Astrocyte (in vitro differentiated cells and primary cell): Measurements from ENCODE around the gene DENND2A. TPM values are rescaled to one million over a fixed set of nuclear protein-coding genes. Genes with fewer than 3 reads are reported as not detected.

ENCODE experiments used
- DNase-seq: peaks from one replicate; pipeline ENCODE4 v3.0.0-alpha.2; 2010; ENCODE audit warnings: low read depth
- FAIRE-seq: peaks from 2 replicates; lab custom pipeline; 2011; peaks lifted over from hg19 to GRCh38; lab: Jason Lieb, UNC
- H2AFZ ChIP-seq: 2 replicates; pipeline ENCODE4 v1.6.0; 2012; ENCODE audit warnings: low read depth, low read length, inconsistent platforms
- H3K27ac ChIP-seq: 2 replicates; pipeline ENCODE4 v1.5.1; 2011; ENCODE audit warnings: low read depth, low read length, inconsistent platforms
- H3K27me3 ChIP-seq: 2 replicates; pipeline ENCODE4 v1.6.0; 2011; ENCODE audit warnings: low read length, inconsistent platforms; ENCODE audit not compliant: insufficient read depth
- H3K36me3 ChIP-seq: 2 replicates; pipeline ENCODE4 v1.5.1; 2011; ENCODE audit warnings: low read length, inconsistent platforms; ENCODE audit not compliant: insufficient read depth
- H3K4me1 ChIP-seq: 2 replicates; pipeline ENCODE4 v1.5.1; 2011; ENCODE audit warnings: low read length, inconsistent platforms; ENCODE audit not compliant: insufficient read depth
- H3K4me2 ChIP-seq: 2 replicates; pipeline ENCODE4 v1.6.0; 2012; ENCODE audit warnings: low read length, inconsistent platforms
- H3K4me3 ChIP-seq: 2 replicates; pipeline ENCODE4 v1.5.1; 2011; ENCODE audit warnings: low read depth, mild to moderate bottlenecking, low read length, inconsistent platforms; ENCODE audit not compliant: insufficient read depth
- H3K79me2 ChIP-seq: 2 replicates; pipeline ENCODE4 v1.6.0; 2012; ENCODE audit warnings: mild to moderate bottlenecking, low read length, inconsistent platforms; ENCODE audit not compliant: insufficient read depth
- H3K9ac ChIP-seq: 2 replicates; pipeline ENCODE4 v1.6.0; 2012; ENCODE audit warnings: mild to moderate bottlenecking, low read length, inconsistent platforms
- H3K9me3 ChIP-seq: 2 replicates; pipeline ENCODE4 v1.5.1; 2012; ENCODE audit warnings: low read depth, mild to moderate bottlenecking, low read length, inconsistent platforms; ENCODE audit not compliant: insufficient read depth
- H4K20me1 ChIP-seq: 2 replicates; pipeline ENCODE4 v1.6.0; 2012; ENCODE audit warnings: low read length, inconsistent platforms; ENCODE audit not compliant: insufficient read depth
- H3K27ac Mint-ChIP-seq: one replicate; pipeline ENCODE4 v1.8.0; 2021; ENCODE audit warnings: mild to moderate bottlenecking, mixed read lengths; ENCODE audit not compliant: unreplicated experiment
- H3K27me3 Mint-ChIP-seq: one replicate; pipeline ENCODE4 v1.8.0; 2021; ENCODE audit warnings: low read depth, mixed read lengths; ENCODE audit not compliant: unreplicated experiment
- H3K36me3 Mint-ChIP-seq: one replicate; pipeline ENCODE4 v1.8.0; 2021; ENCODE audit warnings: low read depth, mixed read lengths; ENCODE audit not compliant: unreplicated experiment
- H3K4me1 Mint-ChIP-seq: one replicate; pipeline ENCODE4 v1.8.0; 2021; ENCODE audit warnings: low read depth, mixed read lengths; ENCODE audit not compliant: unreplicated experiment
- H3K4me3 Mint-ChIP-seq: one replicate; pipeline ENCODE4 v1.8.0; 2021; ENCODE audit warnings: mild to moderate bottlenecking, moderate library complexity, mixed read lengths; ENCODE audit not compliant: unreplicated experiment
- H3K9me3 Mint-ChIP-seq: one replicate; pipeline ENCODE4 v1.8.0; 2021; ENCODE audit warnings: mild to moderate bottlenecking, mixed read lengths; ENCODE audit not compliant: unreplicated experiment
- EZH2 ChIP-seq: IDR thresholded peaks from 2 replicates; pipeline ENCODE4 v1.6.1; 2012; ENCODE audit warnings: mild to moderate bottlenecking, low read length, inconsistent platforms; ENCODE audit not compliant: insufficient read depth
- total RNA-seq: library from RNA; stranded (reverse); gene quantifications from 2 replicates; pipeline ENCODE4 v1.2.1, GENCODE V29; 2021
- TF ChIP-seq, protein P1 (sequence below): IDR thresholded peaks from 2 replicates; pipeline ENCODE4 v1.5.1; 2011; ENCODE audit warnings: low read depth, mild to moderate bottlenecking, inconsistent platforms, low read length, moderate library complexity; ENCODE audit not compliant: insufficient read depth

The DENND2A gene
- total RNA-seq, 1 donor from 2014 or later, result 42.1 TPM

- Mint-ChIP-seq H3K4me3 (no peak overlapping the region), H3K4me1 (peaks cover 12% of the 10 kb centered on the region), H3K9me3 (no peaks in the 10 kb centered on the region), H3K27me3 (no peaks in the 10 kb centered on the region), H3K27ac (no peak overlapping the region), H3K36me3 (peaks cover 29% of the 10 kb centered on the region)
- peaks cover 7% of the 10 kb centered on the region for H3K36me3 ChIP-seq
- TF ChIP-seq, protein P1, sequence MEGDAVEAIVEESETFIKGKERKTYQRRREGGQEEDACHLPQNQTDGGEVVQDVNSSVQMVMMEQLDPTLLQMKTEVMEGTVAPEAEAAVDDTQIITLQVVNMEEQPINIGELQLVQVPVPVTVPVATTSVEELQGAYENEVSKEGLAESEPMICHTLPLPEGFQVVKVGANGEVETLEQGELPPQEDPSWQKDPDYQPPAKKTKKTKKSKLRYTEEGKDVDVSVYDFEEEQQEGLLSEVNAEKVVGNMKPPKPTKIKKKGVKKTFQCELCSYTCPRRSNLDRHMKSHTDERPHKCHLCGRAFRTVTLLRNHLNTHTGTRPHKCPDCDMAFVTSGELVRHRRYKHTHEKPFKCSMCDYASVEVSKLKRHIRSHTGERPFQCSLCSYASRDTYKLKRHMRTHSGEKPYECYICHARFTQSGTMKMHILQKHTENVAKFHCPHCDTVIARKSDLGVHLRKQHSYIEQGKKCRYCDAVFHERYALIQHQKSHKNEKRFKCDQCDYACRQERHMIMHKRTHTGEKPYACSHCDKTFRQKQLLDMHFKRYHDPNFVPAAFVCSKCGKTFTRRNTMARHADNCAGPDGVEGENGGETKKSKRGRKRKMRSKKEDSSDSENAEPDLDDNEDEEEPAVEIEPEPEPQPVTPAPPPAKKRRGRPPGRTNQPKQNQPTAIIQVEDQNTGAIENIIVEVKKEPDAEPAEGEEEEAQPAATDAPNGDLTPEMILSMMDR, result no peak
- TF ChIP-seq EZH2, result no peak
- H3K79me2 ChIP-seq, result no peaks in the 10 kb centered on the region
- FAIRE-seq (no peak), DNase-seq (no peak)
- no peaks in the 10 kb centered on the region for H3K9me3 ChIP-seq
- peak overlapping the region; percentile 85 for H3K27ac ChIP-seq
- no peak overlapping the region for H3K4me2 ChIP-seq
- no peaks in the 10 kb centered on the region for H3K27me3 ChIP-seq
- no peaks in the 10 kb centered on the region for H4K20me1 ChIP-seq
- H3K9ac ChIP-seq, result no peak overlapping the region
- H3K4me3 ChIP-seq, result no peak overlapping the region
- H2AFZ ChIP-seq, result no peak overlapping the region
- peaks cover 30% of the 10 kb centered on the region for H3K4me1 ChIP-seq
These were observed 36.5 kb downstream of the DENND2A start for GRCh38 chr7:140604076-140604475.

GRCh38 chr7:140601566-140602174, 38.9 kb downstream of the DENND2A start:
- no peak for TF ChIP-seq EZH2
- TF ChIP-seq, protein P1, result no peak
- H3K79me2 ChIP-seq, result no peaks in the 10 kb centered on the region
- H3K4me3 ChIP-seq, result no peak overlapping the region
- H3K9me3 Mint-ChIP-seq, result no peaks in the 10 kb centered on the region
- H3K4me1 ChIP-seq, result peaks cover 26% of the 10 kb centered on the region
- no peak overlapping the region for H3K27ac ChIP-seq
- no peak for DNase-seq
- H3K9me3 ChIP-seq, result no peaks in the 10 kb centered on the region
- H3K27ac Mint-ChIP-seq, result no peak overlapping the region
- no peaks in the 10 kb centered on the region for H3K27me3 Mint-ChIP-seq
- H3K36me3 Mint-ChIP-seq, result peaks cover 27% of the 10 kb centered on the region
- H3K36me3 ChIP-seq, result peaks cover 7% of the 10 kb centered on the region
- no peak overlapping the region for H3K4me3 Mint-ChIP-seq
- no peaks in the 10 kb centered on the region for H4K20me1 ChIP-seq
- peaks cover 14% of the 10 kb centered on the region for H3K4me1 Mint-ChIP-seq
- H3K27me3 ChIP-seq, result no peaks in the 10 kb centered on the region
- H3K4me2 ChIP-seq, result no peak overlapping the region
- no peak overlapping the region for H2AFZ ChIP-seq
- no peak overlapping the region for H3K9ac ChIP-seq
- FAIRE-seq, result no peak

- no peak overlapping the region for H3K4me2 ChIP-seq
- H3K27ac ChIP-seq, result no peak overlapping the region
- no peaks in the 10 kb centered on the region for H3K9me3 ChIP-seq
- H2AFZ ChIP-seq, result no peak overlapping the region
- no peaks in the 10 kb centered on the region for H3K27me3 ChIP-seq
- peaks cover 30% of the 10 kb centered on the region for H3K36me3 Mint-ChIP-seq
- no peaks in the 10 kb centered on the region for H3K79me2 ChIP-seq
- H4K20me1 ChIP-seq, result no peaks in the 10 kb centered on the region
- H3K36me3 ChIP-seq, result peaks cover 7% of the 10 kb centered on the region
- no peaks in the 10 kb centered on the region for H3K27me3 Mint-ChIP-seq
- H3K4me1 Mint-ChIP-seq, result peaks cover 12% of the 10 kb centered on the region
- H3K4me3 Mint-ChIP-seq, result no peak overlapping the region
- peaks cover 28% of the 10 kb centered on the region for H3K4me1 ChIP-seq
- TF ChIP-seq, protein P1, result no peak
- no peak for TF ChIP-seq EZH2
- no peak overlapping the region for H3K27ac Mint-ChIP-seq
- FAIRE-seq (no peak), DNase-seq (no peak)
- H3K4me3 ChIP-seq, result no peak overlapping the region
- H3K9ac ChIP-seq, result no peak overlapping the region
- H3K9me3 Mint-ChIP-seq, result no peaks in the 10 kb centered on the region
These were observed 40.3 kb downstream of the DENND2A start for GRCh38 chr7:140600341-140600740.
